GM21786 (cell line): ENCODE data around the gene TMEM218.
A peak's percentile ranks its signal among the peaks of the same experiment; 100 is the strongest.

Source experiments
- ATAC-seq: cut with Tn5 transposase; IDR thresholded peaks from one replicate; pipeline ENCODE4 v1.9.1; 2021; ENCODE audit not compliant: unreplicated experiment

The TMEM218 gene

GRCh38 chr11:125076378-125076945, 35.0 kb downstream of the TMEM218 start:
- ATAC-seq = no peak

DNA sequence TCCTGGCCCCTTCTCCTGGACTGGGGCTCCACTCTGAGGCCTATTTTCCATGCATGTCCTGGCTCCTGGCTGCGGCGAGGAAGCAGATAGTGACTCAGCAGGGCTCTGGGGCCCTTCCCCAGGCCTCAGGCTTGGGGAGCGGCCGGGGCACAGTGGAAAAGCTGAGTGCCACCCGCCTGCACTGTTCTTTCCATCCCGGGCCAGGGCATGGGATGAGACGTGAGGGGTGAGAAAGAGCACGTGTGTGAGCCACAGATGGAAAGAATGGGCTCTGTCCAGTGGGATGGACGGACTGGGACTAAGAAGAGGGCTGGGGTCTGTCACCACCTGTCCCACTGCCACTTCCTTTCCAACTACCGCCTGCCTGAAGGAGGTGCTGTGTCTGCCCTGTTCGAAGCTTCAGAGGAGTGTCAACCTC, 35.5 kb downstream of the TMEM218 start:
- ATAC-seq = no peak

GRCh38 chr11:125075242-125075625, 36.2 kb downstream of the TMEM218 start:
- ATAC-seq = no peak

DNA sequence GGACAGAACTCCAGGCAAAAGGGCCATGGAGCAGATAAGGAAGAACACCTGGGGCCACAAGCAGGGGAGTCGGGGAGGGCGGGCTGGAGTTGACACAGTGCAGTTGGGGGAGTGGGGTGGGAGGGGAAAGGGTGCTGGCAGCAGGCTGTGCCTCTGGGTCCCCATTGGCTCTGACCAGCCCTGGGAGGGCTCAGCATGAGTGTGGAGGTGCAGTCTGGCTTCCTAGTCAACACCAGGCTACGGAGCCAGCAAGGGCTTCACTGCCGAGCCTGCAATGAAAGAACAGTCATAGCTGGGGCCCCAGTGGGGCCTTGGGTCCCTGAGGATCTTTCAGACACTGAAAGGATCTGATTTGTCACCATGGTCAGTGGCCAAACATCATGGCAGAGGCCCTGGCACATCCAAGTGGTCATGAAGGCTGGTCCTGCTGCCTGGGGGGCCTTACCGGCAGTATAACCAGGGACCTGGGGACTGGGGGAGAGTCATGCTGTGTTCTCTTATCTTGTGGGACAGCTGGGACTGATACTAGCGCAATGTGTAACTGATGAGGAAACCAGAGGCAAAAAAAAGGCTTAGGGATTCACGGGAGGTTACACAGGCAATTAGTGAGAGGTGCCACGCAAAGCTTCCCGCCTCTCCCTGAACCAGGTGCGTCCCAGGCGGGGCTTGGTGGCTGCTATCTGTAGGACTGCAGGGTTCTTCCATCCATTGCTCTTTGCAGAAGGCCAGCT, 36.8 kb downstream of the TMEM218 start:
- ATAC-seq = no peak

- no peak for ATAC-seq
Observed at GRCh38 chr11:125073616-125074483, 37.6 kb downstream of the TMEM218 start.

- no peak for ATAC-seq
Observed at GRCh38 chr11:125072961-125073590, 38.4 kb downstream of the TMEM218 start.

DNA sequence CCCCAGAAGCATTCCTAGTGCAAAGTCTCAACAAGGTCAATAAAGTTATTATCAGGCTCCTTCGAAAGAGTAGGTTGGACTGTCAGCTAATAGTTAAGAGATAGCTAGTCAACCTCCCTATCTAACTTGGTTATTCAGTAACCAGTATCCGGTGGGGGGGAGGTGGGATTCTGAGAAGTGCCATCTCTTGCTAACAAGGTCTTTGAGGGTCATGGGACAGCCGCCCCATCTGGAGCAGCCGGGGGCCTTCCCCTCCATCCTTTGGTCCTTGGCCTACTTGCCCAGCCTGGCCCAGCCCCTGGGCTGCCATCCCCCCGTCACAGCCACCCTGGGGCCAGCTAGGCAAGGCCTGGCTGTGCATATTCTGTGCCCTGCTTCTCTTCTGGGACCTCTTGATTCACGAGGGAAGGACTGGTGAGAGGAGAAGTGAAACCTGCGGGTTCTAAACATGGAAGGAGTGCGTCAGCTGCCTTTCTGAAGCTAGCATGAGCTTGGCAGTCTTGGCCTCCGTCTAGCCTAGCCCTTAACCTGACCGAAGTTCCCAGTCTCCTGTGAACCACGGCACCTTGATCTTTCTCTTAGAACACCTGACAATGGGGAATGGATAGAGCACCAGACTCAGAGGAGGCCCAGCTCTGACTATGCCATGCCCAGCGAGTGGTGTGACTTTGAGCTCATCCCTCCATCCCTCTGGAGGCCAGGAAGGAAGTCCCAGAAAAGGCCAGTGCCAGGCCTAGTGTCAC, 39.0 kb downstream of the TMEM218 start:
- peak; percentile 76 for ATAC-seq

- no peak for ATAC-seq
Observed at GRCh38 chr11:125071846-125072217, 39.6 kb downstream of the TMEM218 start.

DNA sequence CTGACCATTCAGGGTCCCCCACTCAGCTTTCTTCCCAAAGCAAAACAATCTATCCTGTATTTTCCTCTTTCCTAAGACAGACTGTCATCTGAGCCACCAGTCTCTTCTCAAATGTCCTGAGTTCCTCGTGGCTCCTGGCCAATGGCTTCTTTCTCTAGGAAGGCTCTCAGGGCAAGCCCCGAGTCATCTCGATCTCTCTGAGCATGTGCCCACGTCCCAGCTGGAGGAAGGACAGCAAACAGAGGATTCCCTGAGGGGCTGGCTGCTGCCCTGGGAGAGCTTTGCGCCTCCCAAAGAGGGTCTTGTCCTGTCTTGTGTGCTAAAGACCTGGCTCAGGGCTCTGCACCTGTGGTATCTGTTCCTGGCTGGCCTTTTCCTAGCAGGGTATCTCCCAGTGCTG, 40.0 kb downstream of the TMEM218 start:
- ATAC-seq = no peak

- ATAC-seq = peak; percentile 70
Observed at GRCh38 chr11:125070699-125071254, 40.6 kb downstream of the TMEM218 start.

- ATAC-seq = no peak
Observed at GRCh38 chr11:125069796-125070195, 41.6 kb downstream of the TMEM218 start.

GRCh38 chr11:125069008-125069407, 42.4 kb downstream of the TMEM218 start:
- no peak for ATAC-seq

DNA sequence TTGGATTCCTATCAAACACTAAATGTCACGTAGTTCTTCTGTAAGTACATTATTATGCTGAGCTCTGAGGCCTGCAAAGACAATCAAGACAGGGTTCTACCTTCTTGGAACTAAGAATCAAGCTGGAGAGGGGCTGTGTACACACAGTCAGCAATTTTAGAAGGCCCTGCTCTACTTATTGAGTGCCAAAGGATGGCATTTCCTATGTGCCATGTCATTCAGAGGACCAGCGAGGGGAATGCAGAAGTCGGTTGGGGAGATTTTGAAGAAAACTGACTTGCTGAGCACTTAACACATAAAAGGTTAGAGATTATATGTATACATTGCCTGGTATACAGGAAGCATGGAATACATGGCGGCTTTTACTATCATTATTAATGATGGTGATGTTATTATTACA, 43.1 kb downstream of the TMEM218 start:
- ATAC-seq = no peak

DNA sequence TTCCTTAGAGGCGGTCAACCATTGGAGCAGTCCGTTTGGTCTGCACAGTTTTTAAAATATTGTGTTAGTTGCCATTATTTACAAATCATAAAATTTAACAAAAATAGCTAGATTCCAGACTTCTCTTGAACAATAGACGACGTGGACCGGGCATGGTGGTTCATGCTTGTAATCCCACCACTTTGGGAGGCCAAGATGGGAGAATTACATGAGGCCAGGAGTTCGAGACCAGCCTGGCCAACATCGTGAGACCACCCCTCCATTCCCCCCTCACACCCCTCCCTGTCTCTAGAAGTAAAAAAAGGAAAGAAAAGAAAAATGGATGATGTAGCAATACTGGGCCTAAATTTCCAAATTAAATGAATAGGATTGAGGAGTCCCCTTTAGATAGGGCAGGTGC, 47.4 kb downstream of the TMEM218 start:
- no peak for ATAC-seq

- ATAC-seq = peak; percentile 10
Observed at GRCh38 chr11:125063429-125064043, 47.9 kb downstream of the TMEM218 start.

DNA sequence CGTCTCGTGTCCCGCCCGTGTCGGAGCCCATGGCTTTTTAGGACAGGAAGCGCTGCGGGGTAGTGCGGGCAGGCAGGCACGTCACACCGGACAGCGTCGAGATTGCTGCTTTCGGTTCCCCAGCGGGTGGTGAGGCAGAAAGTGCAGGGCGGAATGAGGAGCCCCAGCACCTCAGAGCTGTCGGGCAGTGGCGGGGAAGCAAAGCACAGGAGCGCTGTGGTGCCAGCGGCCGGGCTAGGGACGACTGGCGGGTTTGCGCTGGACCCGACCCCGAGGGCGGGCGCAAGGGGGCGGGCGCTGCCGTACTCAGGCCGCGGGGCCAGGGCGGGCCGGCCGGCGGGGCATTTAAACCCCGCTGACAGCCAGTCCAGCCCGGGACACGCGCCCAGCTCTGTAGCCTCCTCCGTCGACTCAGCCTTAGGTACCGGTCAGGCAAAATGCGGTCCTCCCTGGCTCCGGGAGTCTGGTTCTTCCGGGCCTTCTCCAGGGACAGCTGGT, 48.4 kb downstream of the TMEM218 start, which contains the start of gene SLC37A2:
TSS of gene SLC37A2 (plus strand) at position 375 of the 498 bp plus-strand sequence. CDS start at position 438, 63 bp downstream.
- peak; percentile 89 for ATAC-seq

DNA sequence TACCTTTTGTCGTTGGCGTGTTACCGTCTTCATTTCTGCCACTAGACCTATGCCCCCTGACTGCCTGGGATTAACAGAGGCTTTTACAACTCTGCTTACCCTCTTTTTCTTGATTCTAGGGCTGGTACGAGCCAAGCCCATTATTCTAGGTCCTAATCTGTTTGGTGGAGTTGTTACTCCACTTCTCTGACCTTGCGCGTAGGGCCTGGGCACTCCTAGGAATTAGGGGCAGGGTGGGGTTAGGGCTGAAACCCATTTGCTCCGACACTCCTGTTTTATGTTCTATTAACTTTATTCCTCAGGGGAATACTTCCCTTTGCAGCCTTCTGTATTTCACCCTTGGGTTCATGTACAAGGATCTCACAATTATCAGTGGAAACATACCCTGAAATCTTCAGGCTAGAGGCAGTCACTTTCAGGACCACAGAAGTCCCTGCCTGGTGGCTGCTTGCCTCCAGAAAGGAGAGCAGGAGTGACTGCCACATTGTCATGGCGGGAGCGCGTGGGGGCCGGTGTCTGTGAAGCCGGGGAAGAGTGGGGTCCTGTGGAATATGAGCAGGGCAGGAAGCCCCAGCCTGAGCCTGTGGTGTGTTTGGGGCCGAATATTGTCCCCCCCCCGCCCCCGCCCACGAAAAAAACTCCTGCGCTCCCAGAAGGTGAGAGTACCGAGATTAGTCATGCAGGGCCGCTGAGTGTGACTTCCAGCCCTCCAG, 49.1 kb downstream of the TMEM218 start:
- peak; percentile 0 for ATAC-seq

GRCh38 chr11:125061281-125061680, 50.1 kb downstream of the TMEM218 start:
- ATAC-seq = no peak

DNA sequence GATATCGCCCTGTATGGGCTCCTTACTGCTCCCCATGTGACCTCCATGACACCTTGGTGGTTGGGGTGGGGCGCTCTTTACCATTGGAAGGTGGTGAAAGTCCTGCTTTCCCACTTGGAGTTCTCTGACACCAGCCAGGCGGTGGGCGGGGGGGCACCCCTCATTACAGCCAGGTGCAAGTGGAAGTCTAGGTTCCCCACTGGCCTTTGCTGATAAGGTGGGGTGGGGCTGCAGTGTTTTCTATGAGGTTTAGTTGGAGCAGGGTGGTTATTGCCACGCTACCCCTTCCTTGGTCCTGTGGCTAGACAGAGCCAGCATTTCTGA, 53.8 kb downstream of the TMEM218 start:
- ATAC-seq = no peak
